ENCODE data around the gene CLCF1. TPM values are rescaled to one million over a fixed set of nuclear protein-coding genes. Genes with fewer than 3 reads are reported as not detected.

CLCF1 gene
- total and polyA plus RNA-seq, 2 of the 13 experiments (the other 11 are each of a cell fraction or from before 2014, with no cell fraction given): 0.49 to 0.78 TPM

- no peak for TF ChIP-seq HNRNPUL1 (IDR thresholded peaks at IDR 0.05; ENCODE audit: low read depth, low read length)
- peak; percentile 59; the same call in 1 of the 2 replicates for TF ChIP-seq ZMYM3 (CRISPR knock-in tag; IDR thresholded peaks at IDR 0.05)
- peak; percentile 71; the same call in 1 of the 2 replicates for TF ChIP-seq HOXA7 (CRISPR knock-in tag; IDR thresholded peaks at IDR 0.05)
- no peak for TF ChIP-seq ZNF34 (CRISPR knock-in tag; IDR thresholded peaks at IDR 0.05; ENCODE audit: borderline replicate concordance)
- TF ChIP-seq SSRP1 (CRISPR knock-in tag; IDR thresholded peaks at IDR 0.05): no peak
- TF ChIP-seq FOSL2 (CRISPR knock-in tag; IDR thresholded peaks at IDR 0.05): peak; percentile 41; the same call in 1 of the 2 replicates
- TF ChIP-seq, protein P1, sequence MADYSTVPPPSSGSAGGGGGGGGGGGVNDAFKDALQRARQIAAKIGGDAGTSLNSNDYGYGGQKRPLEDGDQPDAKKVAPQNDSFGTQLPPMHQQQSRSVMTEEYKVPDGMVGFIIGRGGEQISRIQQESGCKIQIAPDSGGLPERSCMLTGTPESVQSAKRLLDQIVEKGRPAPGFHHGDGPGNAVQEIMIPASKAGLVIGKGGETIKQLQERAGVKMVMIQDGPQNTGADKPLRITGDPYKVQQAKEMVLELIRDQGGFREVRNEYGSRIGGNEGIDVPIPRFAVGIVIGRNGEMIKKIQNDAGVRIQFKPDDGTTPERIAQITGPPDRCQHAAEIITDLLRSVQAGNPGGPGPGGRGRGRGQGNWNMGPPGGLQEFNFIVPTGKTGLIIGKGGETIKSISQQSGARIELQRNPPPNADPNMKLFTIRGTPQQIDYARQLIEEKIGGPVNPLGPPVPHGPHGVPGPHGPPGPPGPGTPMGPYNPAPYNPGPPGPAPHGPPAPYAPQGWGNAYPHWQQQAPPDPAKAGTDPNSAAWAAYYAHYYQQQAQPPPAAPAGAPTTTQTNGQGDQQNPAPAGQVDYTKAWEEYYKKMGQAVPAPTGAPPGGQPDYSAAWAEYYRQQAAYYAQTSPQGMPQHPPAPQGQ (CRISPR knock-in tag; IDR thresholded peaks at IDR 0.05; ENCODE audit: borderline replicate concordance): no peak
- TF ChIP-seq ZNF530 (CRISPR knock-in tag; IDR thresholded peaks at IDR 0.05; ENCODE audit: low read depth): no peak
- TF ChIP-seq, protein P2, sequence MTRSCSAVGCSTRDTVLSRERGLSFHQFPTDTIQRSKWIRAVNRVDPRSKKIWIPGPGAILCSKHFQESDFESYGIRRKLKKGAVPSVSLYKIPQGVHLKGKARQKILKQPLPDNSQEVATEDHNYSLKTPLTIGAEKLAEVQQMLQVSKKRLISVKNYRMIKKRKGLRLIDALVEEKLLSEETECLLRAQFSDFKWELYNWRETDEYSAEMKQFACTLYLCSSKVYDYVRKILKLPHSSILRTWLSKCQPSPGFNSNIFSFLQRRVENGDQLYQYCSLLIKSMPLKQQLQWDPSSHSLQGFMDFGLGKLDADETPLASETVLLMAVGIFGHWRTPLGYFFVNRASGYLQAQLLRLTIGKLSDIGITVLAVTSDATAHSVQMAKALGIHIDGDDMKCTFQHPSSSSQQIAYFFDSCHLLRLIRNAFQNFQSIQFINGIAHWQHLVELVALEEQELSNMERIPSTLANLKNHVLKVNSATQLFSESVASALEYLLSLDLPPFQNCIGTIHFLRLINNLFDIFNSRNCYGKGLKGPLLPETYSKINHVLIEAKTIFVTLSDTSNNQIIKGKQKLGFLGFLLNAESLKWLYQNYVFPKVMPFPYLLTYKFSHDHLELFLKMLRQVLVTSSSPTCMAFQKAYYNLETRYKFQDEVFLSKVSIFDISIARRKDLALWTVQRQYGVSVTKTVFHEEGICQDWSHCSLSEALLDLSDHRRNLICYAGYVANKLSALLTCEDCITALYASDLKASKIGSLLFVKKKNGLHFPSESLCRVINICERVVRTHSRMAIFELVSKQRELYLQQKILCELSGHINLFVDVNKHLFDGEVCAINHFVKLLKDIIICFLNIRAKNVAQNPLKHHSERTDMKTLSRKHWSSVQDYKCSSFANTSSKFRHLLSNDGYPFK (CRISPR knock-in tag; IDR thresholded peaks at IDR 0.05; ENCODE audit: borderline replicate concordance): peak; percentile 41; the same call in 1 of the 2 replicates
- TF ChIP-seq SOX13 (IDR thresholded peaks at IDR 0.05): no peak
- peak in 1 of 2 experiments; percentile 63; a peak in 2 of 4 replicates for TF ChIP-seq SOX13 (CRISPR knock-in tag; conservative IDR thresholded peaks at IDR 0.05 in 1 of 2, IDR thresholded peaks at IDR 0.05 in 1 of 2)
- peak; percentile 57; the same call in 1 of the 2 replicates for TF ChIP-seq FOXP4 (CRISPR knock-in tag; IDR thresholded peaks at IDR 0.05)
- peak; percentile 50 for TF ChIP-seq ZNF143 (CRISPR knock-in tag; IDR thresholded peaks at IDR 0.05)
- no peak for TF ChIP-seq ZNF24 (IDR thresholded peaks at IDR 0.05)
- TF ChIP-seq ZFP36 (IDR thresholded peaks at IDR 0.05; ENCODE audit: borderline replicate concordance, low read depth, low read length, partially characterized antibody): no peak
- TF ChIP-seq, protein P3, sequence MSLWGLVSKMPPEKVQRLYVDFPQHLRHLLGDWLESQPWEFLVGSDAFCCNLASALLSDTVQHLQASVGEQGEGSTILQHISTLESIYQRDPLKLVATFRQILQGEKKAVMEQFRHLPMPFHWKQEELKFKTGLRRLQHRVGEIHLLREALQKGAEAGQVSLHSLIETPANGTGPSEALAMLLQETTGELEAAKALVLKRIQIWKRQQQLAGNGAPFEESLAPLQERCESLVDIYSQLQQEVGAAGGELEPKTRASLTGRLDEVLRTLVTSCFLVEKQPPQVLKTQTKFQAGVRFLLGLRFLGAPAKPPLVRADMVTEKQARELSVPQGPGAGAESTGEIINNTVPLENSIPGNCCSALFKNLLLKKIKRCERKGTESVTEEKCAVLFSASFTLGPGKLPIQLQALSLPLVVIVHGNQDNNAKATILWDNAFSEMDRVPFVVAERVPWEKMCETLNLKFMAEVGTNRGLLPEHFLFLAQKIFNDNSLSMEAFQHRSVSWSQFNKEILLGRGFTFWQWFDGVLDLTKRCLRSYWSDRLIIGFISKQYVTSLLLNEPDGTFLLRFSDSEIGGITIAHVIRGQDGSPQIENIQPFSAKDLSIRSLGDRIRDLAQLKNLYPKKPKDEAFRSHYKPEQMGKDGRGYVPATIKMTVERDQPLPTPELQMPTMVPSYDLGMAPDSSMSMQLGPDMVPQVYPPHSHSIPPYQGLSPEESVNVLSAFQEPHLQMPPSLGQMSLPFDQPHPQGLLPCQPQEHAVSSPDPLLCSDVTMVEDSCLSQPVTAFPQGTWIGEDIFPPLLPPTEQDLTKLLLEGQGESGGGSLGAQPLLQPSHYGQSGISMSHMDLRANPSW (CRISPR knock-in tag; IDR thresholded peaks at IDR 0.05; ENCODE audit: borderline replicate concordance): no peak
- TF ChIP-seq ELF4 (CRISPR knock-in tag; IDR thresholded peaks at IDR 0.05; ENCODE audit: borderline replicate concordance): no peak
- 0 out of 2 replicates have a peak, but pooled peaks have one; percentile 28 for TF ChIP-seq ZNF773 (CRISPR knock-in tag; IDR thresholded peaks at IDR 0.05; ENCODE audit: borderline replicate concordance)
These were observed 18.1 kb upstream of the CLCF1 start, which contains the start of gene RAD9A (continued) for GRCh38 chr11:67391304-67392182.

Measured in HepG2 (cell line).